Gastrocnemius medialis (tissue), 4 donors: Measurements from ENCODE around the gene C11orf98. TPM values are rescaled to one million over a fixed set of nuclear protein-coding genes. Genes with fewer than 3 reads are reported as not detected.
"Not testable (repeated sequence)": the region's sequence is repeated elsewhere in the genome, so short reads cannot be mapped to it uniquely, and the experiment has no call there.

ENCODE experiments used
- ATAC-seq, 2 donors: fragments of 150-250 bp; one replicate each; pipeline ENCODE4 v1.9.1; 2016
- DNase-seq, 2 donors: peaks; one replicate each; pipeline ENCODE4 v3.0.0-alpha.2; 2019
- H3K27ac ChIP-seq, 4 donors: fragments of 200-600 bp; sonication (generic); 1 replicate in 1 of 4; 2 replicates in 3 of 4; pipeline ENCODE4 v1.5.1; 2016 to 2018; ENCODE audit warnings: mild to moderate bottlenecking in 2 of 4, moderate library complexity in 1 of 4
- H3K27me3 ChIP-seq, 3 donors: fragments of 200-600 bp; sonication (generic) in 2 of 3; 1 replicate in 1 of 3; 2 replicates in 2 of 3; pipeline versions ENCODE4 v1.5.1 to v1.6.0; 2016 to 2019; ENCODE audit warnings: mild to moderate bottlenecking in 1 of 3, moderate library complexity in 1 of 3
- H3K36me3 ChIP-seq, 2 donors: fragments of 200-600 bp; sonication (generic) in 1 of 2; one replicate each; pipeline ENCODE4 v1.5.1; 2017 to 2018
- H3K4me1 ChIP-seq, 2 donors: fragments of 200-600 bp; sonication (generic) in 1 of 2; one replicate each; pipeline ENCODE4 v1.5.1; 2016 to 2017; ENCODE audit warnings: mild to moderate bottlenecking in 2 of 2
- H3K4me3 ChIP-seq, 4 donors: fragments of 200-600 bp; sonication (generic) in 3 of 4; 1 replicate in 1 of 4; 2 replicates in 3 of 4; pipeline ENCODE4 v1.5.1; 2016 to 2019; ENCODE audit warnings: mild to moderate bottlenecking in 2 of 4
- H3K9me3 ChIP-seq, 3 donors: fragments of 200-600 bp; sonication (generic) in 2 of 3; 1 replicate in 1 of 3; 2 replicates in 2 of 3; pipeline ENCODE4 v1.5.1; 2016 to 2019
- POLR2A ChIP-seq, 2 donors: fragments of 450-650 bp; IDR thresholded peaks; one replicate each; pipeline ENCODE4 v1.6.1; 2017; ENCODE audit warnings: antibody characterized with exemption in 2 of 2, mild to moderate bottlenecking in 2 of 2, moderate library complexity in 2 of 2
- in situ Hi-C, 4 donors: fragments of 200-750 bp; cut with MboI; loops; one replicate each; pipeline versions ENCODE4 v1.15.0 to v1.8.0; 2017; ENCODE audit warnings: low sequenced_read_pairs in 4 of 4
- intact Hi-C: fragments of 100-400 bp; cut with DNase I; formaldehyde crosslinking; loops from one replicate; pipeline ENCODE4 v1.15.1; 2023; ENCODE audit warnings: low total_unique reads
- total RNA-seq, 4 donors: library from RNA; depleted of rRNA; stranded (reverse); fragments of >200 nt; gene quantifications; one replicate each; pipeline versions ENCODE4 v1.1.0 to v1.2.3, GENCODE V29; 2016
- TF ChIP-seq, protein P1 (sequence below), 5 experiments: fragments of 450-650 bp in 3 of 5; fragments of 200-600 bp in 2 of 5; sonication (generic) in 2 of 5; IDR thresholded peaks in 4 of 5; conservative IDR thresholded peaks in 1 of 5; 1 replicate in 4 of 5; 2 replicates in 1 of 5; pipeline ENCODE4 v1.5.1; 2016 to 2019; ENCODE audit warnings: antibody characterized with exemption in 5 of 5, mild to moderate bottlenecking in 3 of 5, moderate library complexity in 3 of 5

Gene C11orf98
- total RNA-seq, 4 donors from 2014 or later: 36.1 to 44.7 (median 41.3) TPM

DNA sequence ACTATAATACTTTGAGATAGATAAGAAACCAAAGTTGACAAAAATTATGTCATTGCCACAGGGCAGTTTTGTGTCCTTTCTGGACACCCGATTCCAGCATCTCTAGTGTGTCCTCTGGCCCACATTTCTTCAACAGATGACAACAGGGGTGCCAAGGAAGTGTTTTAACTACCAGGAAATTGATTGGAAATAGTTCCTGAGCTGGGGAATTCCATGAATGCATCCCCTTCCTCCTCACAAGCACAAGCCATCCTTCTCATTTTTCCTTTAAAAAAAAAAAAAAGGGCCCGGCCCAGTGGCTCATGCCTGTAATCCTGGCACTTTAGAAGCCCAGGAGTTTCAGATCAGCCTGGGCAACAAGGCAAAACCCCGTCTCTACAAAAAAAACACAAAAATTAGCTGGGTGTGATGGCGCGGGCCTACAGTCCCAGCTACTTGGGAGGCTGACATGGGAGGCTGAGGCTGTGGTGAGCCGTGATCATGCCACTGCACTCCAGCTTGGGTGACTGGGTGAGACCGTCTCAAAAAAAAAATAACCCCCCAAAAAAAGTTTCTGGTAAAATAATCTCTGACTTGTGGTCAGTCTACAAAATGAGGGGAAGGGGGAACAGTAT is 42.4 kb downstream of the C11orf98 start:
- Histone ChIP-seq H3K4me3 (peak overlapping the region; percentile 65 to 96 (median 76)), H3K27me3 (no peaks in the 10 kb centered on the region), H3K27ac (peak overlapping the region; percentile 76 to 92 (median 82)), H3K9me3 (no peaks in the 10 kb centered on the region), H3K4me1 (peaks cover 8 to 9% of the 10 kb centered on the region in 2 donors), H3K36me3 (peaks cover 0 to 31% of the 10 kb centered on the region in 2 donors)
- intact Hi-C loops (loop anchor here (1.0 kb wide), 1 partner anchor 24 kb away; the partner anchor contains the start of gene GANAB), in situ Hi-C loops (loop anchor here in 1 of 4 donors (25.0 kb wide), 1 partner anchor 90 kb away; the partner anchor contains the start of genes BSCL2 and GNG3)
- no peak for DNase-seq
- ATAC-seq: no peak
- TF ChIP-seq, protein P1, sequence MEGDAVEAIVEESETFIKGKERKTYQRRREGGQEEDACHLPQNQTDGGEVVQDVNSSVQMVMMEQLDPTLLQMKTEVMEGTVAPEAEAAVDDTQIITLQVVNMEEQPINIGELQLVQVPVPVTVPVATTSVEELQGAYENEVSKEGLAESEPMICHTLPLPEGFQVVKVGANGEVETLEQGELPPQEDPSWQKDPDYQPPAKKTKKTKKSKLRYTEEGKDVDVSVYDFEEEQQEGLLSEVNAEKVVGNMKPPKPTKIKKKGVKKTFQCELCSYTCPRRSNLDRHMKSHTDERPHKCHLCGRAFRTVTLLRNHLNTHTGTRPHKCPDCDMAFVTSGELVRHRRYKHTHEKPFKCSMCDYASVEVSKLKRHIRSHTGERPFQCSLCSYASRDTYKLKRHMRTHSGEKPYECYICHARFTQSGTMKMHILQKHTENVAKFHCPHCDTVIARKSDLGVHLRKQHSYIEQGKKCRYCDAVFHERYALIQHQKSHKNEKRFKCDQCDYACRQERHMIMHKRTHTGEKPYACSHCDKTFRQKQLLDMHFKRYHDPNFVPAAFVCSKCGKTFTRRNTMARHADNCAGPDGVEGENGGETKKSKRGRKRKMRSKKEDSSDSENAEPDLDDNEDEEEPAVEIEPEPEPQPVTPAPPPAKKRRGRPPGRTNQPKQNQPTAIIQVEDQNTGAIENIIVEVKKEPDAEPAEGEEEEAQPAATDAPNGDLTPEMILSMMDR (IDR thresholded peaks at IDR 0.05 in 4 of 5, conservative IDR thresholded peaks at IDR 0.05 in 1 of 5): no peak
- no peak for TF ChIP-seq POLR2A (IDR thresholded peaks at IDR 0.05)

DNA sequence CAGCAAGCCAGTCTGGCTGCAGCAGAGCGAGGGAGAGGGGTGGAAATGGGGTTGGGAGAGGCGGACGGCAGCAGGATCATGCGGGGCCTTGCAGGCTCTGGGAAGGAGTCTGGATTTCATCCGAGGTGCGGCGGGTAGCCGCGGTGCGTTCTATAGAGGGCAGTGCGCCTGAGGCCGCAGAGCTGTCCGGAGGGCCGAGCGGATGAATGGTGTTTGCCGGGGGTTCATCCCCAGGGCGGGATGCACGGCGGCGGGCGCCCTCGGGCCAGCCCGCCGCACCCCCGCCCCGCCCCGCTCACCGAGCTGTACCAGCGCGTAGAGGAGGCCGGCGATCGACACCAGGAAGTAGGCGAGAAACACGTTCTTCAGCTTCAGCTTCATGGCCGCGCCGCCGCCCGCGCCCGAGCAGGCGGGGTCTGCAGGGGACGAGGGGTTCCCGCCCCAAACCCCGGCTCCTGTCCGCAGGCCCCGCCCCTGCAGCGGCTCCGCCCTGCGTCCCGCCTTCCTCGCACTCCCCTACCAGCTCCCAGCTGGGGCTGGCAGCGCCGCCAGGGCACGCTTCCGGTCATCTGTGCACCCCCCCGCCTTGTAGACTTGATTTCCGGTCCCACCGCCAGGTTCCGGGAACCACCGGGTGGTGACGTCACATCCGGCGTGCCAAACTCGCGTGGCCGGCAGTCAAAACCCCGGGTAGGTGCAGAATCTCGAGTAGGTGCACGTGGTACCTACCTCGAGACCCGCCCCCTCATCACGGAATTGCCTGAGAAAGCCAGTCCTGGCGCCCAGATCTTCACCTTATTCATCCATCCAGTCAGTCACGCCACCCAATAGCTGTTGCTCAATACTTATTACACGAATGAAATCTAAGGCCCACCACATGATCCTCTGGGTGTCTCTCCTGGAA is 43.2 kb downstream of the C11orf98 start, which contains the start of gene B3GAT3:
B3GAT3 (minus strand) TSS at position 420 of the 904 bp plus-strand sequence; CDS start at position 381, 39 bp downstream.
- Histone ChIP-seq H3K4me1 (peaks cover 8 to 9% of the 10 kb centered on the region in 2 donors), H3K27ac (peak within 1 kb of the TSS; percentile 76 to 92 (median 82)), H3K4me3 (peak within 1 kb of the TSS; percentile 65 to 96 (median 76)), H3K9me3 (no peaks in the 10 kb centered on the region), H3K27me3 (no peaks in the 10 kb centered on the region), H3K36me3 (peaks cover 0 to 29% of the 10 kb centered on the region in 2 donors)
- DNase-seq (peak; percentile 97 to 99), ATAC-seq (peak; percentile 95 to 97)
- TF ChIP-seq, protein P1 (IDR thresholded peaks at IDR 0.05 in 4 of 5, conservative IDR thresholded peaks at IDR 0.05 in 1 of 5): peak in 2 of 5 experiments; percentile 10
- TF ChIP-seq POLR2A (IDR thresholded peaks at IDR 0.05): peak; percentile 75 to 77
- intact Hi-C loops: loop anchor here (1.0 kb wide), 1 partner anchor 24 kb away; the partner anchor contains the start of gene GANAB
- in situ Hi-C loops: loop anchor here in 1 of 4 donors (25.0 kb wide), 1 partner anchor 90 kb away; the partner anchor contains the start of genes BSCL2 and GNG3

DNA sequence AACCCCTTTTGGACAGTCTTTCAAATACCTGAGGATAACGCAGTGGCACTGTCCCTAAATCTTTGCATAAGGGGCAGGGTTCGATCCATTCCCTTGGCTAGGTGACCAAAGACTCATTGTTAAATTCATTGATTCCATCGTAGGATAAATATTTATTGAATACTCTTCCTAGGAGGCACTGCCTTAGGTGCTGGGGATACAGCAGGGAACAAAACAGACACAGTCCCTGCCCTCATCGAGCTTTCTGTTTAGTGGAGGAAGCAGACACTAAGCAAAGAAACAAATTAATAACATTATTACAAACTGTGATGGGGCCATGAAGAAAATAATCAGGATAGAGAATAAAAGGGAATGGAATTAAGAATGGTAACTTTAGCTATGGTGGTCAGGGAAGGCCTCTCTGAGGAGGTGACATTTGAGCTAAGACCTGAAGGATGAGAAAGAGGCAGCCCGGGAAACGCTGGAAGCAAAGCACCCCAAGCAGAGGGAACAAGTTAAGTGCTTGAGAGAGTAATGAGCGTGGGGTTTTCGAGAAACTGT is 43.9 kb downstream of the C11orf98 start:
- H3K27me3 ChIP-seq: no peaks in the 10 kb centered on the region
- ATAC-seq (no peak), DNase-seq (no peak)
- intact Hi-C loops (no loop called here), in situ Hi-C loops (loop anchor here in 1 of 4 donors (25.0 kb wide), 1 partner anchor 91 kb away; the partner anchor contains the start of genes BSCL2 and GNG3)
- peaks cover 8 to 9% of the 10 kb centered on the region in 2 donors for H3K4me1 ChIP-seq
- peaks cover 0 to 27% of the 10 kb centered on the region in 2 donors for H3K36me3 ChIP-seq
- H3K4me3 ChIP-seq: peak overlapping the region; percentile 65 to 96 (median 76)
- no peaks in the 10 kb centered on the region for H3K9me3 ChIP-seq
- TF ChIP-seq, protein P1 (IDR thresholded peaks at IDR 0.05 in 4 of 5, conservative IDR thresholded peaks at IDR 0.05 in 1 of 5): no peak
- no peak for TF ChIP-seq POLR2A (IDR thresholded peaks at IDR 0.05)
- peak overlapping the region; percentile 76 to 92 (median 82) for H3K27ac ChIP-seq

DNA sequence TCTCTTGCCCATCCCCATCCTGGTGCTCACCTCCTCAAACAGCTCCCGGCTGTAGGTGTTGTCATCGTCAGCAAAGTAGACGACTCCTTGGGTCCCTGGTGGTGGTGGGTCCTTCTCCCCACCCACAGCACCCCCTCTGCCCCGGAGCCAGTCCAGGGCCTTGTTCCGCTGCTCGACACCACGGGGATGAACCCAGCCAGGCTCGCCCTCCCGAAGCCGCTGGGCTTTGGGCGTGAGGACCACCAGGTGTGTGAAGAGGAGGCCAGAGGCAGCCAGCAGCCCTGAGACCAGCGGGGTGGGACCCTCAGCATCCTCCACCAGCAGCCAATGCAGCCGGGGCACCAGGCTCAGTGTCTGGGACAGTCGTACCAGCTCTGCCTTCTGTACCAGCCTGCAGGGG is 48.1 kb downstream of the C11orf98 start:
- in situ Hi-C loops: loop anchor here in 1 of 4 donors (25.0 kb wide), 1 partner anchor 95 kb away; the partner anchor contains the start of genes BSCL2 and GNG3
- H3K27me3 ChIP-seq, DNase-seq, H3K27ac ChIP-seq, H3K9me3 ChIP-seq, H3K4me3 ChIP-seq, intact Hi-C loops, ATAC-seq: not testable (repeated sequence)
- H3K36me3 ChIP-seq: peaks cover 0 to 11% of the 10 kb centered on the region in 2 donors
- peaks cover 10 to 15% of the 10 kb centered on the region in 2 donors for H3K4me1 ChIP-seq
